Activated CD4-positive, CD25-positive, alpha-beta regulatory T cell (primary cell): Measurements from ENCODE around the gene GZMM.

ENCODE experiments used
- DNase-seq, 4 experiments: peaks; one replicate each; lab custom pipeline; 2025; lab: John Stamatoyannopoulos, UW

GZMM gene

GRCh38 chr19:512547-513365, 31.1 kb upstream of the GZMM start:
- DNase-seq = no peak

GRCh38 chr19:513368-514165, 30.3 kb upstream of the GZMM start:
- DNase-seq = no peak

GRCh38 chr19:514166-514663, 29.6 kb upstream of the GZMM start:
- no peak for DNase-seq

DNA sequence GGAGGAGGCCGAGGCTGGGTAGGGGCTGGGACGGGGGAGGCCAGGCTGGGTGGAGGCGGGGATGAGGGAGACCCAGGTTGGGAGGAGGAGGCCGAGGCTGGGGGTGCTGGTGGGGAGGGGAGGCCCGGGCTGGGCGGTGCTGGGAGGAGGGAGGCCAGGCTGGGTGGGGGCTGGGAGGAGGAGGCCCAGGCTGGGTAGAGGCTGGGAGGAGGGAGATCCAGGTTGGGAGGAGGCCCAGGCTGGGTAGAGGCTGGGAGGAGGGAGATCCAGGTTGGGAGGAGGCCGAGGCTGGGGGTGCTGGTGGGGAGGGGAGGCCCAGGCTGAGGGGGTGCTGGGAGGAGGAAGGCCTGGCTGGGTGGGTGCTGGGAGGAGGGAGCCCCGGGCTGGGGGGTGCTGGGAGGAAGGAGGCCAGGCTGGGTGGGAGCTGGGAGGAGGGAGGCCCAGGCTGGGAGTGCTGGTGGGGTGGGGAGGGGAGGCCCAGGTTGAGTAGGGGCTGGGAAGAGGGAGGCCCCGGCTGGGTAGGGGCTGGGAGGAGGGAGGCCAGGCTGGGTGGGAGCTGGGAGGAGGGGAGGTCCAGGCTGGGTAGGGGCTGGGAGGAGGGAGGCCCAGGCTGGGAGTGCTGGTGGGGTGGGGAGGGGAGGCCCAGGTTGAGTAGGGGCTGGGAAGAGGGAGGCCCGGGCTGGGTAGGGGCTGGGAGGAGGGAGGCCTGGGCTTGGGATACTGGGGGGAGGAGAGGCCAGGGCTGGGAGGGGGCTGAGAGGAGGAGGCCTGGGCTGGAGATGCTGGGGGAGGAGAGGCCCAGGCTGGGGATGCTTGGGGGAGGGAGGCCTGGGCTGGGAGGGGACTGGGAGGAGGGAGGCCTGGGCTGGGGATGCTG, 25.9 kb upstream of the GZMM start:
- DNase-seq = no peak

GRCh38 chr19:518598-519231, 25.1 kb upstream of the GZMM start:
- DNase-seq = peak in 3 of 4 experiments; percentile 21 to 49 (median 48)

DNA sequence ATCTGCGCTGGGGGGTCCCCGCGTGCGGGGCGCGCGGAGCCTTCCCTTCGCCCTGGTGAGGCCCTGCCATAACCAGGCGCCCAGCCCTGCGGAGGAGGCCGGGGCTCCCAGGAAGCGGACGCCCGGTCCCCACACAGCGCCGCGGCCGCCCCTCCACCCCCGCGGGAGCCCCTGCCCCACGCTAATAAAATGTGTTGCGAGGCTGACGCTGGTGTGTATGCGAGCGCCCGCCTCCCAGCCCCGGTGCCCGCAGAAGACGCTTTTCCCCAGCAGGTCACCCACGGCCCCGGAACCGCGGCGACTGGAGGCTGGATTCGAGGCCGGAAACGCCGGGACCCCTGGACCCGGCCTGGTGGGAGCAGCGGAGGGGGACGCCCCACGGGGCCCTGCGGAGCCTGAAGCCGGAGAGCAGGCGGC, 24.4 kb upstream of the GZMM start:
- no peak for DNase-seq

DNA sequence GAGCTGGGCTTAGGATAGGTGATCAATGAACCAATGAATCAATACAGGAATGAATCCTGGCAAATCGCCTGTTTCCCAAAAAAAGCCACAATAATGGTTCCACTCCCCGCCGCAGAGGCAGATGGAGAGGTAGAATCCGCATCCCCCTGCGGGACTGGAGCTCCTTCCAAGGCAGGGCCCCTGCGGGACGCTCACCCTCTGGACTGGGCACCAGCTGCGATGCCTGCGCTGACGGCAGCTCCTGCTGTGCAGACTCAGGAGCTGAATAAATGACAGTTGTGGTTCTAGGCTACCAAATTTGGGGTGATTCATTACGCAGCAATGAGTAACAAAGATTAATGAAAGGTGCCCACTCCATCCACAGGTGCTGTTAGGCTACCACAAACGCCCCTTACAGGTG, 21.1 kb upstream of the GZMM start:
- no peak for DNase-seq

DNA sequence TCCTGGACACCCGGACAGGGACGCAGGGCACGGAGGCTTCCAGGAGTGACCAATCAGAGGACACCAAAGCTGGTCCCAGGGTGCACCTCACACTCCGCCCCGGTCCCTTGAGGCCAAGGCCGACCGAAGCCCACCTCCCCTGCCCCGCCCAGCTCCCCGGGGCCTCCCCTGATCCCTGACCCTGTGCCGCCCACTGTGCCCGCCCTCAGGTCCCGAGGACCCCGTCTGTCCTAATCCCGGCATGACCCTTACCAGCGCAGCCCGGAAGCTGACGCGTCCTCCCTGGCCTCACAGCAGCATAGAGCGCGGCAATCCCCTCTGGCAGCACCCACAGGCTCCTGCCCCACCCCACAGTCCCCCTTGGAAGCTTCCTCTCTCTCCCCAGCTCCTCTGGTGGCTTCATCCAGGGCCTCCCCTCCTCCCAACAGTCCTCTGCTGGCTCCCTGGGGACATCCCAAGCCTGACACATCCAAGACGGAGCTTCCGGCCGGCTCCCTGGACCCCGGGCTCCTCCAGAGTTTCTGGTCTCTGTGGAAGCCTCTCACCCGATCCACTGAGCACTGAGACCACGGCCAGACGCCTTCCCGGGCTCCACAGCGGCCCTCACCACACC, 19.7 kb upstream of the GZMM start:
- no peak for DNase-seq

- DNase-seq = no peak
Observed at GRCh38 chr19:525029-525428, 18.8 kb upstream of the GZMM start.

- DNase-seq = no peak
Observed at GRCh38 chr19:525857-526419, 17.9 kb upstream of the GZMM start.

DNA sequence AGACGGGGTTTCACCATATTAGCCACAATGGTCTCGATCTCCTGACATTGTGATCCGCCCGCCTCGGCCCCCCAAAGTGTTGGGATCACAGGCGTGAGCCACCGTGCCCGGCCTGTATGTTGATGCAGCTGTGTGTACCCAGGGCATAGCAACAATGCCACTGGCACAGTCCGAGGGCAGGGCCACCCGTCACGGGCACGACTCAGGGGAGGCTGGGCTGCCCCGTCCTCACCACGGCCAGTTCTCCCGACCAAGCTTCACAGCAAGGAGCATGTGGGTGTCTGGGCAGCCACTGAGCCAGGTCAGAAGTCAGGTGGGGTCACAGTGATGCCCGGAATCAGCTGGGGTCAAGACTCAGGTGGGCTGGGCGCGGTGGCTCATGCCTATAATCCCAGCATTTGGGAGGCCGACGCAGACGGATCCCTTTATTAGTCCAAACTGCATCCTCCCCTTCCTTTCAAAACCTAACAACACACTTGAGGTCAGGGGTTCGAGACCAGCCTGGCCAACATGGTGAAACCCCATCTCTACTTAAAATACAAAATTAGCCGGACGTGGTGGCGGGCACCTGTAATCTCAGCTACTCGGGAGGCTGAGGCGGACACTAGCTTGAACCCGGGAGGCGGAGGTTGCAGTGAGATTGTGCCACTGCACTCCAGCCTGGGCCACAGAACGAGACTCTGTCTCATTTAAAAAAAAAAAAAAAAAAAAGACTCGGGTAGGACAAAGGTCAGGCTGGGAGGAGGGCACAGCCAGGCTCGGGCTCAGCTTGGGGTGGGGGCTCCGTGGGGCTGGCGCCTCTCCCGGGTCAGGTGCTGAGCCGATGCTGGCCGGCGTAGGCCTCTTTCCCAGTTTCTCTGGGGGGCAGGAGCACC, 13.5 kb upstream of the GZMM start:
- DNase-seq = no peak

- peak; percentile 69 to 90 (median 76) for DNase-seq
Observed at GRCh38 chr19:531009-531752, 12.7 kb upstream of the GZMM start.

DNA sequence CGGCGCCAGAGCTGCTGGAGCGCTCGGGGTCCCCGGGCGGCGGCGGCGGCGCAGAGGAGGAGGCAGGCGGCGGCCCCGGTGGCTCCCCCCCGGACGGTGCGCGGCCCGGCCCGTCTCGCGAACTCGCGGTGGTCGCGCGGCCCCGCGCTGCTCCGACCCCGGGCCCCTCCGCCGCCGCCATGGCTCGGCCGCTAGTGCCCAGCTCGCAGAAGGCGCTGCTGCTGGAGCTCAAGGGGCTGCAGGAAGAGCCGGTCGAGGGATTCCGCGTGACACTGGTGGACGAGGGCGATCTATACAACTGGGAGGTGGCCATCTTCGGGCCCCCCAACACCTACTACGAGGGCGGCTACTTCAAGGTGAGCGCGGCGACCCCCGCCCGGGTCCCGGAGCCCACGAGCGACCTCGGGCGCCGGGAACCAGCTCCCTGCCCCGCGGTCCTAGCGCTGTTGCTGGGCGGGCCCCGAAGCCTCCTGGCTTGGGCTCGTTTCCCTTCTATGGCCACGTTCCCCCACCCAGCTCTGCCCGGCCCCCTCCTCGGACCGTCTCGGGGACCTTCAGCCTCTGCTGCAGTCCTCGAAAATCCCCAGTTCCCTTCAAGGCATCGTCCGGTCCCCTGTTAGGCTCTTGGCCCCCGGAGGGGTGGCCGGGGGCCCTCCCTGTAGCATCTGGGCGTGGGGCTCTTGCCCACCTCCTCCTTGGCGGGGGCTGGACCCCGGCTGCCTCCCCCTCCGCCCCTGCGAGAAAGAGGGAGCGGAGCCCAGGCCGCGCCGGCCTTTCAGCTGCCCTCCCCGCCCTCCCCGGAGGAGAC, 11.9 kb upstream of the GZMM start, which contains the start of gene CDC34:
CDC34 (plus strand) TSS at position 8 of the 808 bp plus-strand sequence; CDS start at position 180, 172 bp downstream.
- DNase-seq = no peak

DNA sequence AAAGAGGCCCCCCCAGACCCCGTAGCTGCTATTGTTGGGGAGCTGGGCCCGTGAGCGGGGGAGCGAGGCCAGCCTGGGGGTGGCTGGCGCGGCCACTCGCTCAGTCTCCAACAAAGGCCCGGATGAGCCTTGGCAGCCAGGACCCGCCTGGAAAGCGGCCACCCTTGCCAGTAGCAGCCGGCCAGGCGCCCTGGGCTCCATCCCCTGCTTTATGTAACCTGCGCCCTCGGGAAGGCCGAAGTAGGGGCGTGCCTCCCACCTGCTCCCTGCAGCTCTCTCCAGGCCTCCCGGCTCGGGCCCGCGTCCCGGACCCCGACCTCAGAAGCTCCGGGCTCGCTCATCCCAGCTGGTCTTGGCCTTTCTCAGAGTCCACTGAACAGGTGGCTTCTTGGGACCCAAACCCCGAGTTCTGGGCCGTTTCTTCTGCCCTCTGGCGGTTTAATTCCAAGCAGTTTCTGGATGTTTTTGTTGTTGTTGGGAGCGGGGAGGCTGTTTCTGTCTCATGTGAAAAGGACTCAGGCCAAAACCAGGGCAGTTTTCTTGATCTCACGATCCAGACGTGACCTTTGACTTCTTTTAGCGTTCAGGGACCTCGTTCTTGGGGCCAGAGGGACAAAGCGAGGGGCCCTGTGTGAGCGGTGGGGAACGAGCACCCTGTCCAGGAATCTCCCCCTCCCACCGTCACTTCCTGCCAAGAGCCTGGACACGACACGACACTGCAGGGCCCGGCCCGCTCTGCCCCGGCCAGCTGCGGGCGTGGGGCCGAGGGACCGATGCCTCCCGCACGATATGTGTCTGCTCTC, 11.1 kb upstream of the GZMM start:
- no peak for DNase-seq

DNA sequence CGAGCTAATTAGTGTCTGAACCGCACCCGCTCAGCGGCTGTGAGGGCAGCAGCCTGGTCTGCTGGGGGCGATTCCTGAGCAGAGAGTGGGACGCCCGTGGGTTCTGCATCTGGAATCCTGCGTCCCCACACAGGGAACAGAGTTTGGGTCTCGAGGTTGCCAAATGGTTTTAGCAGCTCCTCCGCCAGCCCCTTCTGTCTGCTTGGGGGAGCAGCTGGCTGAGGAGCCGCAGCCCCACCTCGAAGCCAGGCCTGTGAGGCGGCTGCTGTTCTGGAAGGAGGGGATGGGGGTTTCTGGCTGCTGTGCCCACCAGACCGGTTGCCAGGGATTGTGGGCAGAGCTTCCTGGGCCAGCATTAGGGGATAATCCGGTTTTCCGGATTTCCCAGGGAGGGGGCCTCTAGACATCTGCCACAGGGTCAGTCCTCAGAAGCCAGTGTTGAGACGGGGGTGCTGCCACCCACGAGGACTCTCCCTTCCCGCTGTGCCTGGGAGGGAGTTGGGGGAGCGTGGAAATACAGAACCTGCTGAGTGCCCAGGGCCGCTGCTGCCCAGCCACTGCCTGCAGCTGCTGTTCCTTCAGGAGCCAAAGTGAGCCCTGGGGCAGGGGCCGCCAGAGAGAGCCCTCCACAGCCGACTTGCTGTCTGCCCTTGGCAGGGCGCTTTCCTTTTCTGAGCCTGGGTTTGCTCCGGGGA, 10.3 kb upstream of the GZMM start:
- no peak for DNase-seq

DNA sequence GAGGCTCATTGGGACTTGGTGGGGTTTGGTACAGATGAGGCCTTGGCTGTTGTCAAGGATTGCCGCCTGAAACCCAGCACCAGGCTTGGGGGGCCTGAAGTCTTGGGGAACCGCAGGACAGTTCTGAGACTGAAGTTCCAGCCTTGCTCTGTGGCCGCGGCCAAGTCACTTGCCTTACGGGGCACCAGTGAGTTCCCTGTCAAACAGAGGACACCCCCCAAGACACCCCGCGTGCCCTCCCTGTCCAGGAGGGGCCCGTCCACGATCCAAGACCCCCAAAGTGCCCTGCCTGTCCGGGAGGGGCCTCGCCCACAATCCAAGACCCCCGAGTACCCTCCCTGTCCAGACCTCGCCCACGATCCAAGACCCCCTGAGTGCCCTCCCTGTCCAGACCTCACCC, 9.8 kb upstream of the GZMM start:
- no peak for DNase-seq
